ENCODE data around the gene KIAA1328. TPM values are rescaled to one million over a fixed set of nuclear protein-coding genes. Genes with fewer than 3 reads are reported as not detected.
A peak's percentile ranks its signal among the peaks of the same experiment; 100 is the strongest.

Gene KIAA1328
- polyA plus RNA-seq, 1 donor (not counting 4 experiments of a cell fraction or from before 2014, with no cell fraction given) = 5.5 TPM

DNA sequence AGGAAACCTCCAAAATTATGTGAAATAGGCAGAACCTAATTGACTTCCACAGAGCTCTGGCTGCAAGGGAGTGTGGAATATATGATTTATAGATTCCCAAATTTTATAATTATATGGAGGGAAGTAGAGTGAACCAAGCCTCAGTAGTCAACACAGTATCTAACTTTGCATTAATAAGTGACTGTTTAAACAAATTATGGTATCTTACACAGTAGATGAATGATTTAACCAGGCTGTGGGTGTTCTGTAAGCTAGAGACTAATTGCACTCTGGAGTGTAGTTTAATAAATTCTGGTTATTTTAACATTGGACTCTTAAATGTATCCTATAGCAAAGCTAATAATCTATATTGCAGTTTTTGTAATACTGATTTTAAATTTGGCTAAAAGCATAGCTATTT, 183.5 kb downstream of the KIAA1328 start:
- DNase-seq (ENCODE audit: low read depth, low spot score) (no peak), FAIRE-seq (no peak)
- H3K4me3 ChIP-seq (ENCODE audit: control insufficient read depth in 2 of 3, extremely low read depth in 1 of 3, insufficient read depth in 2 of 3, low read depth in 1 of 3, low read length in 3 of 3) = no peak overlapping the region
- H4K20me1 ChIP-seq (ENCODE audit: control insufficient read depth, extremely low read depth, insufficient read depth, low read length) = no peaks in the 10 kb centered on the region
- TF ChIP-seq CTCF (optimal IDR thresholded peaks at IDR 0.05 in 1 of 3, IDR thresholded peaks at IDR 0.05 in 1 of 3, conservative IDR thresholded peaks at IDR 0.05 in 1 of 3; ENCODE audit: extremely low read depth in 1 of 3, insufficient read depth in 2 of 3, low read length in 3 of 3) (no peak), EZH2 (IDR thresholded peaks at IDR 0.05; ENCODE audit: low read length) (no peak)
- H3K9me1 ChIP-seq (ENCODE audit: control insufficient read depth, extremely low read depth, insufficient read depth, low read length) = no peaks in the 10 kb centered on the region
- no peak overlapping the region for H3K27ac ChIP-seq (ENCODE audit: control insufficient read depth, insufficient read depth, low read length)
- no peak overlapping the region for H3K4me2 ChIP-seq (ENCODE audit: control insufficient read depth, extremely low read depth, insufficient read depth, low read depth, low read length)
- H2AFZ ChIP-seq (ENCODE audit: control insufficient read depth, low read length) = no peak overlapping the region
- H3K9ac ChIP-seq (ENCODE audit: control insufficient read depth, extremely low read depth, insufficient read depth, low read length) = no peak overlapping the region
- no peaks in the 10 kb centered on the region for H3K79me2 ChIP-seq (ENCODE audit: control insufficient read depth, insufficient read depth, low read length)
- no peaks in the 10 kb centered on the region for H3K36me3 ChIP-seq (ENCODE audit: control insufficient read depth in 2 of 2, extremely low read depth in 1 of 2, insufficient read depth in 2 of 2, low read length in 2 of 2)
- dilution Hi-C loops (cut with MboI; ENCODE audit: extremely low pct_ligation_motif_present, low sequenced_read_pairs) = no loop called here
- H3K4me1 ChIP-seq (ENCODE audit: control insufficient read depth, extremely low read depth, insufficient read depth, low read length) = no peaks in the 10 kb centered on the region
- no peaks in the 10 kb centered on the region for H3K9me3 ChIP-seq (ENCODE audit: control insufficient read depth, low read depth, low read length)
- no peaks in the 10 kb centered on the region for H3K27me3 ChIP-seq (ENCODE audit: control insufficient read depth, extremely low read depth, insufficient read depth, low read length)

DNA sequence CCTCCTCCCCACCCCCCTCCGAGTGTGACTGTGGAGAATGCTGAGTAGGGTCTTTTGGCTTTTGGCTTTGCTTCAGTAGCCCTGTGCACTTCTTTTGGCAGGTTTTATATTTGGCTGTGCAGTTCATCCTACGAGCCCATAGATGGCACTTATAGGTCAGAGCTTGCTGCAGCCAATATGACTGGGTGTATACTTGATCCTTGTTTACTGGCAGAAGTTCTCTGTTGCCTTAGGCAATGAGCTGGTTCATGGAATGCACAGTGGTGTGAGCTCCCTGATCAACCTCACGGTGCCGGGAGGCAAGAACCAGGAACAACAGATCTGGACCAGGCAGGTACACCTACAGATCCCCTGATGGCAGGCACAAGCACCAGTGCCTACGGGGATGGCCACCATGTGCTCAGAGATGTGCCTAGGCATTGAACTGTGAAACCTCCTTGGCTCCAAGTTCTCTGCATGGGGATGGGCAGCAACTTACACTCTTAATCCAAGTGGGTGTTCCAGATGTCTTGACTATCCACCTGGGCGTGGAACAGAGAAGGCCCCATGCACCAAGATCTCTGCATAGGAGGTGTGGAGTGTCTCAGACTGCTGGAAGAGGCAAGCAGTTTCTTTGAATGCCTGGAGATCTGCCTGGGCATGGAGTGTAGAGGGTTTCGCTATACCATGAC, 190.4 kb downstream of the KIAA1328 start:
- dilution Hi-C loops (cut with MboI; ENCODE audit: extremely low pct_ligation_motif_present, low sequenced_read_pairs) = no loop called here
- no peaks in the 10 kb centered on the region for H3K79me2 ChIP-seq (ENCODE audit: control insufficient read depth, insufficient read depth, low read length)
- H3K9ac ChIP-seq (ENCODE audit: control insufficient read depth, extremely low read depth, insufficient read depth, low read length) = no peak overlapping the region
- peak; percentile 99 for FAIRE-seq
- no peaks in the 10 kb centered on the region for H4K20me1 ChIP-seq (ENCODE audit: control insufficient read depth, extremely low read depth, insufficient read depth, low read length)
- no peaks in the 10 kb centered on the region for H3K36me3 ChIP-seq (ENCODE audit: control insufficient read depth in 2 of 2, extremely low read depth in 1 of 2, insufficient read depth in 2 of 2, low read length in 2 of 2)
- TF ChIP-seq CTCF (optimal IDR thresholded peaks at IDR 0.05 in 1 of 3, IDR thresholded peaks at IDR 0.05 in 1 of 3, conservative IDR thresholded peaks at IDR 0.05 in 1 of 3; ENCODE audit: extremely low read depth in 1 of 3, insufficient read depth in 2 of 3, low read length in 3 of 3) = peak; percentile 63 to 78 (median 64)
- TF ChIP-seq EZH2 (IDR thresholded peaks at IDR 0.05; ENCODE audit: low read length) = no peak
- H3K27ac ChIP-seq (ENCODE audit: control insufficient read depth, insufficient read depth, low read length) = no peak overlapping the region
- no peak overlapping the region for H2AFZ ChIP-seq (ENCODE audit: control insufficient read depth, low read length)
- no peaks in the 10 kb centered on the region for H3K9me3 ChIP-seq (ENCODE audit: control insufficient read depth, low read depth, low read length)
- peak; percentile 9 for DNase-seq (ENCODE audit: low read depth, low spot score)
- no peak overlapping the region for H3K4me3 ChIP-seq (ENCODE audit: control insufficient read depth in 2 of 3, extremely low read depth in 1 of 3, insufficient read depth in 2 of 3, low read depth in 1 of 3, low read length in 3 of 3)
- no peaks in the 10 kb centered on the region for H3K27me3 ChIP-seq (ENCODE audit: control insufficient read depth, extremely low read depth, insufficient read depth, low read length)
- H3K4me2 ChIP-seq (ENCODE audit: control insufficient read depth, extremely low read depth, insufficient read depth, low read depth, low read length) = no peak overlapping the region
- H3K9me1 ChIP-seq (ENCODE audit: control insufficient read depth, extremely low read depth, insufficient read depth, low read length) = no peaks in the 10 kb centered on the region
- peaks cover 3% of the 10 kb centered on the region for H3K4me1 ChIP-seq (ENCODE audit: control insufficient read depth, extremely low read depth, insufficient read depth, low read length)
